Measurements from ENCODE around the gene MARCKS. TPM values are rescaled to one million over a fixed set of nuclear protein-coding genes. Genes with fewer than 3 reads are reported as not detected.

The MARCKS gene
- total and polyA plus RNA-seq, 2 experiments from 2014 or later, result 193 to 224 TPM

GRCh38 chr6:113828984-113829695, 28.0 kb upstream of the MARCKS start:
- H3K4me1 ChIP-seq (ENCODE audit: low read depth), result no peaks in the 10 kb centered on the region
- no peak overlapping the region for H3K4me3 ChIP-seq
- H3K27ac ChIP-seq, result no peak overlapping the region
- H3K36me3 ChIP-seq, result no peaks in the 10 kb centered on the region
- DNase-seq (ENCODE audit: low read depth in 1 of 2, low spot score in 1 of 2), result no peak
- H3K27me3 ChIP-seq, result peaks cover 43% of the 10 kb centered on the region
- TF ChIP-seq, protein P1, sequence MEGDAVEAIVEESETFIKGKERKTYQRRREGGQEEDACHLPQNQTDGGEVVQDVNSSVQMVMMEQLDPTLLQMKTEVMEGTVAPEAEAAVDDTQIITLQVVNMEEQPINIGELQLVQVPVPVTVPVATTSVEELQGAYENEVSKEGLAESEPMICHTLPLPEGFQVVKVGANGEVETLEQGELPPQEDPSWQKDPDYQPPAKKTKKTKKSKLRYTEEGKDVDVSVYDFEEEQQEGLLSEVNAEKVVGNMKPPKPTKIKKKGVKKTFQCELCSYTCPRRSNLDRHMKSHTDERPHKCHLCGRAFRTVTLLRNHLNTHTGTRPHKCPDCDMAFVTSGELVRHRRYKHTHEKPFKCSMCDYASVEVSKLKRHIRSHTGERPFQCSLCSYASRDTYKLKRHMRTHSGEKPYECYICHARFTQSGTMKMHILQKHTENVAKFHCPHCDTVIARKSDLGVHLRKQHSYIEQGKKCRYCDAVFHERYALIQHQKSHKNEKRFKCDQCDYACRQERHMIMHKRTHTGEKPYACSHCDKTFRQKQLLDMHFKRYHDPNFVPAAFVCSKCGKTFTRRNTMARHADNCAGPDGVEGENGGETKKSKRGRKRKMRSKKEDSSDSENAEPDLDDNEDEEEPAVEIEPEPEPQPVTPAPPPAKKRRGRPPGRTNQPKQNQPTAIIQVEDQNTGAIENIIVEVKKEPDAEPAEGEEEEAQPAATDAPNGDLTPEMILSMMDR (IDR thresholded peaks at IDR 0.05; ENCODE audit: low read depth, low read length), result no peak
- H3K9me3 ChIP-seq (ENCODE audit: low read depth), result no peaks in the 10 kb centered on the region

GRCh38 chr6:113829696-113830045, 27.5 kb upstream of the MARCKS start:
- H3K36me3 ChIP-seq, result no peaks in the 10 kb centered on the region
- no peak overlapping the region for H3K27ac ChIP-seq
- peaks cover 38% of the 10 kb centered on the region for H3K27me3 ChIP-seq
- no peaks in the 10 kb centered on the region for H3K9me3 ChIP-seq (ENCODE audit: low read depth)
- DNase-seq (ENCODE audit: low read depth in 1 of 2, low spot score in 1 of 2), result peak in 1 of 2 donors; percentile 61
- TF ChIP-seq, protein P1 (IDR thresholded peaks at IDR 0.05; ENCODE audit: low read depth, low read length), result no peak
- no peak overlapping the region for H3K4me3 ChIP-seq
- no peaks in the 10 kb centered on the region for H3K4me1 ChIP-seq (ENCODE audit: low read depth)

DNA sequence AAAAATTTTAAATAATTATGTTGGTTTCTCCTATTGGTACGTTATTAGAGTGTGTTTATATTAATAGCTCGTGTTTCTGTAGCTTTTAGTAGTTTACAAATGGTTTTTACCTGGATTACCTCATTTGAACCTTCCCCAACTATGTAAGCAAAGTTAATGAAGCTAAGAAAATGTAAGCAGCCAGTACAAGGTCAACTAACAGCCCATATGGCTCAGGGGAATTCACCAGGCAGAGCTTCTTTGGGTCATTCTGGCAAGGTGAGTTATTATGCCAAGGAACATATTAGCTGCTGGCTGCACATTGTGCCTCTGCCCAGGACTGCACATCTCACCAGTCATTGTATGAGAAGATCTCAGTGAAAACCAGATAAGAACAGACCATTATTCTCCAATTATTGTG, 27.0 kb upstream of the MARCKS start:
- Histone ChIP-seq H3K4me3 (no peak overlapping the region), H3K36me3 (no peaks in the 10 kb centered on the region), H3K27ac (no peak overlapping the region), H3K9me3 (ENCODE audit: low read depth) (no peaks in the 10 kb centered on the region), H3K27me3 (peaks cover 36% of the 10 kb centered on the region), H3K4me1 (ENCODE audit: low read depth) (no peaks in the 10 kb centered on the region)
- DNase-seq (ENCODE audit: low read depth in 1 of 2, low spot score in 1 of 2), result no peak
- TF ChIP-seq, protein P1 (IDR thresholded peaks at IDR 0.05; ENCODE audit: low read depth, low read length), result no peak

DNA sequence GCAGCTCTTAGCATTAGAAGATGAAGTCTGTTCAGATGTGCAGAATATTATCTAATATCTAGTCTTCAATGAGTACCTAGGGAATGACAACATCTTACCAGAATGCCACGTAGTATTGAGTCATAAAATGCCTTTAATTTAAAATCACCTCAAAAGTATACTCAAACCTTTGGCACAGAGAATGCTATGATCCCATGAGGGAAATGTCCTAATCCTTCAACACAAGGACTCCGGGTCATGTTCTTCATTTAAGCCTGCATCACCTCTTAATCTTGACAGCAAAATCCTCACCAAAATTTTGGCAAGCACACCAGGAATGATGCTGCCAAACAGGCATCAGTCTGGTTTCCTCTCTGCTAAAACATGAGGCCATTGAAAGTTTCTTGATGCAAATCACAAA, 23.6 kb upstream of the MARCKS start:
- DNase-seq (ENCODE audit: low read depth in 1 of 2, low spot score in 1 of 2), result peak in 1 of 2 donors; percentile 58
- no peaks in the 10 kb centered on the region for H3K9me3 ChIP-seq (ENCODE audit: low read depth)
- no peak overlapping the region for H3K27ac ChIP-seq
- H3K27me3 ChIP-seq, result peaks cover 33% of the 10 kb centered on the region
- H3K4me1 ChIP-seq (ENCODE audit: low read depth), result no peaks in the 10 kb centered on the region
- TF ChIP-seq, protein P1 (IDR thresholded peaks at IDR 0.05; ENCODE audit: low read depth, low read length), result no peak
- no peaks in the 10 kb centered on the region for H3K36me3 ChIP-seq
- no peak overlapping the region for H3K4me3 ChIP-seq

DNA sequence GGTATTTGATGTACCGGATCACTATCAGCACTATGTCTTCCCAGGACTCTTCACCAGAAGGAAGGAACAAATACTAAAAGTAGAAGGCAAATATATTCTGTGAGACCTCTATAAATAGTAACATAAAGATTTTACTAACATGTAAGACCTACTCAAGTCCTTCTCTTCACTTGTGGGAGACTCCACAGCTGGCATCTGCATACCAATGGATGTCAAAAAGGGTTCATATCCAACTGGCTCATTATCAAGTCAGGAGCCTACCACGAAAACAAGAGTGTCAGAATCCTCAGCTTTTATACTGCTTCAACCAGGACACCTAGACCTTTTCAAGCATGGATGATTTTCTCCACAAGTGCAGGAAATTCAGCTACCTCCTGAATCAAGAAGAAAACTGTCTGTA, 20.0 kb upstream of the MARCKS start:
- Histone ChIP-seq H3K4me3 (no peak overlapping the region), H3K27ac (no peak overlapping the region), H3K27me3 (peaks cover 24% of the 10 kb centered on the region), H3K36me3 (no peaks in the 10 kb centered on the region), H3K9me3 (ENCODE audit: low read depth) (no peaks in the 10 kb centered on the region), H3K4me1 (ENCODE audit: low read depth) (no peaks in the 10 kb centered on the region)
- TF ChIP-seq, protein P1 (IDR thresholded peaks at IDR 0.05; ENCODE audit: low read depth, low read length), result no peak
- DNase-seq (ENCODE audit: low read depth in 1 of 2, low spot score in 1 of 2), result no peak
